Stimulated activated CD4-positive, alpha-beta T cell treated with anti-CD3 and anti-CD28 coated beads, TNF-alpha, amount 100 ng/mL, for 24 hours (primary cell): ENCODE measurements around the gene SLC28A1.
"Not testable (repeated sequence)": the region's sequence is repeated elsewhere in the genome, so short reads cannot be mapped to it uniquely, and the experiment has no call there.

ENCODE experiments used
- DNase-seq, 3 experiments: peaks; one replicate each; pipeline ENCODE4 v3.0.0-alpha.2; 2020; ENCODE audit warnings: low read depth in 3 of 3

SLC28A1 gene

GRCh38 chr15:84970843-84971242 is 86.4 kb downstream of the SLC28A1 start:
- DNase-seq, result no peak

- no peak for DNase-seq
These were observed 89.3 kb downstream of the SLC28A1 start for GRCh38 chr15:84973492-84974460.

GRCh38 chr15:84975871-84976351 is 91.4 kb downstream of the SLC28A1 start:
- DNase-seq, result no peak

GRCh38 chr15:84976746-84977345 is 92.4 kb downstream of the SLC28A1 start:
- no peak for DNase-seq

GRCh38 chr15:84979651-84980050 is 95.2 kb downstream of the SLC28A1 start:
- DNase-seq, result no peak

- peak; percentile 67 to 83 (median 67) for DNase-seq
These were observed 96.0 kb downstream of the SLC28A1 start for GRCh38 chr15:84980196-84981053.

GRCh38 chr15:84981054-84981710 is 96.7 kb downstream of the SLC28A1 start:
- peak; percentile 91 to 94 (median 91) for DNase-seq

GRCh38 chr15:84981711-84982300 is 97.3 kb downstream of the SLC28A1 start, which contains the start of gene PDE8A:
TSS of gene PDE8A (plus strand) at chr15:84981856. CDS start at chr15:84982163, 307 bp downstream.
- peak; percentile 6 to 18 (median 9) for DNase-seq

GRCh38 chr15:84982301-84982920 is 97.9 kb downstream of the SLC28A1 start:
- peak; percentile 14 to 58 (median 17) for DNase-seq

GRCh38 chr15:84983294-84983693 is 98.8 kb downstream of the SLC28A1 start:
- DNase-seq, result no peak

GRCh38 chr15:84983711-84984110 is 99.2 kb downstream of the SLC28A1 start:
- no peak for DNase-seq

- DNase-seq, result no peak
These were observed 100.7 kb downstream of the SLC28A1 start for GRCh38 chr15:84985158-84985557.

- DNase-seq, result not testable (repeated sequence)
These were observed 102.9 kb downstream of the SLC28A1 start for GRCh38 chr15:84987351-84987750.

- DNase-seq, result no peak
These were observed 103.6 kb downstream of the SLC28A1 start for GRCh38 chr15:84987949-84988624.

GRCh38 chr15:84988909-84989644 is 104.6 kb downstream of the SLC28A1 start:
- DNase-seq, result no peak

GRCh38 chr15:84990507-84990906 is 106.0 kb downstream of the SLC28A1 start:
- no peak for DNase-seq

- DNase-seq, result no peak
These were observed 106.7 kb downstream of the SLC28A1 start for GRCh38 chr15:84991014-84991712.
